GM23338 (cell line): ENCODE results near the gene DOCK4. TPM values are rescaled to one million over a fixed set of nuclear protein-coding genes. Genes with fewer than 3 reads are reported as not detected.

ENCODE experiments used
- ATAC-seq: fragments of 200-7000 bp; cut with Tn5 transposase; 3 replicates; pipeline ENCODE4 v1.9.1; 2020
- DNase-seq: peaks from one replicate; pipeline ENCODE4 v3.0.0-alpha.2; 2015; ENCODE audit warnings: low spot score
- H2AFZ ChIP-seq: fragments of 200-600 bp; sonication (generic); 2 replicates; pipeline ENCODE4 v1.8.0; 2016; ENCODE audit warnings: antibody characterized with exemption, mild to moderate bottlenecking, moderate library complexity
- H3F3A ChIP-seq: fragments of 200-600 bp; sonication (generic); replicated peaks from 2 replicates; pipeline ENCODE4 v1.8.0; 2017; ENCODE audit warnings: antibody characterized with exemption, mixed run types, low read depth
- H3K27ac ChIP-seq: fragments of 200-600 bp; sonication (generic); 2 replicates; pipeline ENCODE4 v1.6.1; 2016; ENCODE audit warnings: low read depth
- H3K27me3 ChIP-seq: fragments of 200-600 bp; sonication (generic); 2 replicates; pipeline ENCODE4 v1.8.0; 2016; ENCODE audit warnings: mild to moderate bottlenecking, mixed run types, moderate library complexity; ENCODE audit not compliant: insufficient read depth
- H3K36me3 ChIP-seq: fragments of 200-600 bp; sonication (generic); 2 replicates; pipeline ENCODE4 v1.8.0; 2016; ENCODE audit warnings: mild to moderate bottlenecking; ENCODE audit not compliant: insufficient read depth
- H3K4me1 ChIP-seq: fragments of 200-600 bp; sonication (generic); 2 replicates; pipeline ENCODE4 v1.8.0; 2016; ENCODE audit warnings: mild to moderate bottlenecking, moderate library complexity; ENCODE audit not compliant: insufficient read depth
- H3K4me2 ChIP-seq: fragments of 200-600 bp; sonication (generic); 2 replicates; pipeline ENCODE4 v1.7.1; 2017; ENCODE audit warnings: mixed run types
- H3K4me3 ChIP-seq: fragments of 200-600 bp; sonication (generic); 2 replicates; pipeline ENCODE4 v1.6.1; 2016; ENCODE audit warnings: mixed run types
- H3K79me2 ChIP-seq: fragments of 200-600 bp; sonication (generic); replicated peaks from 2 replicates; pipeline ENCODE4 v1.8.0; 2017; ENCODE audit warnings: mild to moderate bottlenecking; ENCODE audit not compliant: insufficient read depth
- H3K9me2 ChIP-seq: fragments of 200-600 bp; sonication (generic); 2 replicates; pipeline ENCODE4 v1.8.0; 2017; ENCODE audit not compliant: insufficient read depth
- H4K20me1 ChIP-seq: fragments of 200-600 bp; sonication (generic); replicated peaks from 2 replicates; pipeline ENCODE4 v1.8.0; 2017; ENCODE audit warnings: mild to moderate bottlenecking; ENCODE audit not compliant: insufficient read depth
- H3K27ac Mint-ChIP-seq: 2 replicates; pipeline ENCODE4 v1.8.0; 2020; ENCODE audit warnings: inconsistent platforms, mild to moderate bottlenecking, moderate library complexity, mixed read lengths
- H3K27me3 Mint-ChIP-seq: 3 replicates; pipeline ENCODE4 v1.8.0; 2022; ENCODE audit warnings: low read depth, mild to moderate bottlenecking, moderate library complexity, mixed read lengths, inconsistent platforms; ENCODE audit not compliant: insufficient read depth, poor library complexity
- H3K36me3 Mint-ChIP-seq: 3 replicates; pipeline ENCODE4 v1.8.0; 2021; ENCODE audit warnings: low read depth, mild to moderate bottlenecking, inconsistent platforms, moderate library complexity, mixed read lengths
- H3K4me1 Mint-ChIP-seq: 3 replicates; pipeline ENCODE4 v1.8.0; 2020; ENCODE audit warnings: mild to moderate bottlenecking, inconsistent platforms, mixed read lengths
- H3K4me3 Mint-ChIP-seq: 3 replicates; pipeline ENCODE4 v1.8.0; 2021; ENCODE audit warnings: moderate library complexity, mild to moderate bottlenecking, inconsistent platforms, mixed read lengths
- H3K9me3 Mint-ChIP-seq: 3 replicates; pipeline ENCODE4 v1.8.0; 2020; ENCODE audit warnings: moderate library complexity, mild to moderate bottlenecking, inconsistent platforms, mixed read lengths
- CREB1 ChIP-seq: fragments of 250-450 bp; sonication (Bioruptor Pico); IDR thresholded peaks from 2 replicates; pipeline ENCODE4 v1.5.0; 2020; ENCODE audit warnings: low read depth, mild to moderate bottlenecking, moderate library complexity
- EZH2 ChIP-seq: fragments of 200-600 bp; sonication (generic); IDR thresholded peaks from one replicate; pipeline ENCODE4 v1.8.0; 2017; ENCODE audit warnings: antibody characterized with exemption, mild to moderate bottlenecking, low read depth; ENCODE audit not compliant: unreplicated experiment
- EZH2phosphoT487 ChIP-seq: fragments of 200-600 bp; sonication (generic); IDR thresholded peaks from one replicate; pipeline ENCODE4 v1.8.1; 2018; ENCODE audit warnings: antibody characterized with exemption; ENCODE audit not compliant: unreplicated experiment
- JUNB ChIP-seq: IDR thresholded peaks from one replicate; pipeline ENCODE4 v1.6.1; 2016; ENCODE audit warnings: antibody characterized with exemption; ENCODE audit not compliant: unreplicated experiment
- NANOG ChIP-seq: IDR thresholded peaks from 2 replicates; pipeline ENCODE4 v1.6.1; 2016; ENCODE audit warnings: antibody characterized with exemption, borderline replicate concordance
- POLR2AphosphoS5 ChIP-seq: IDR thresholded peaks from 2 replicates; pipeline ENCODE4 v1.6.1; 2016; ENCODE audit warnings: antibody characterized with exemption, low read depth
- STAT1 ChIP-seq: IDR thresholded peaks from one replicate; pipeline ENCODE4 v1.6.1; 2016; ENCODE audit warnings: antibody characterized with exemption; ENCODE audit not compliant: unreplicated experiment
- ZNF114 ChIP-seq: fragments of 250-450 bp; sonication (Bioruptor Pico); IDR thresholded peaks from 2 replicates; pipeline ENCODE4 v1.5.0; 2020; ENCODE audit warnings: mild to moderate bottlenecking, moderate library complexity
- polyA plus RNA-seq: library from polyadenylated mRNA; unstranded; fragments of >200 nt; fragmentation: Nextera tagmentation; extraction: Ambion mirVana; gene quantifications from 2 replicates; pipeline ENCODE4 v1.2.1, GENCODE V29; 2016
- total RNA-seq: library from RNA; depleted of rRNA; stranded (reverse); fragments of >200 nt; shearing (Covaris generic); gene quantifications from 2 replicates; pipeline ENCODE4 v1.2.3, GENCODE V29; 2014
- TF ChIP-seq, protein P1 (sequence below): IDR thresholded peaks from 2 replicates; pipeline ENCODE4 v1.6.1; 2016; ENCODE audit warnings: antibody characterized with exemption
- TF ChIP-seq, protein P2 (sequence below), 2 experiments: fragments of 200-600 bp in 1 of 2; sonication (generic) in 1 of 2; conservative IDR thresholded peaks; 2 replicates each; pipeline versions ENCODE4 v1.5.1 to v1.6.1; 2016 to 2017; ENCODE audit warnings: antibody characterized with exemption in 2 of 2, low read depth in 2 of 2, mild to moderate bottlenecking in 2 of 2, moderate library complexity in 1 of 2
- TF ChIP-seq, protein P3 (sequence below): fragments of 250-450 bp; sonication (Bioruptor Pico); IDR thresholded peaks from 2 replicates; pipeline ENCODE4 v1.5.0; 2020; ENCODE audit warnings: mild to moderate bottlenecking, moderate library complexity

Gene DOCK4
- total and polyA plus RNA-seq, 2 experiments from 2014 or later: 6.3 to 33.8 TPM

DNA sequence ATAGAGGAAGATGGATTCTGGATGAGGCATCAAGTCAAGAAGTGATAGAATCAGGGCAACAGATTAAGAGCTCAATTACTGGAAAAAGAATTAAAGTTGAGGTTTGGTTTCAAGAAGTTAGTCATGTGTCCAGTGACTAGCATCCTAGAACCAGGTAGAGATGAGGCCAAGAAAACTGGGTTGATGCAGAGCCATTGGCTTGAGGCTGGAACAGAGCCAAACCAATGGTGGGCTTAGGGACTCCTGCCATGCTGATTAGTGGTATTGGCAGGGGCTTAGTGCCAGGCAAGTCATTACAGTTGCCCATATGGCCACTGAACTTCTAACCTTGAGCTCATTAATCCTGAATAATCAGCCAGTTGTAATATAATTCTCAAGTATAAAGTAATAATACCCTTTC, 18.8 kb upstream of the DOCK4 start:
- H3K9me3 Mint-ChIP-seq: no peaks in the 10 kb centered on the region; the same call in 2 of the 3 replicates
- ATAC-seq (no peak), DNase-seq (no peak)
- Histone ChIP-seq H3K79me2 (peaks cover 94% of the 10 kb centered on the region), H3K4me2 (no peak overlapping the region), H3K27me3 (no peaks in the 10 kb centered on the region), H3F3A (no peaks in the 10 kb centered on the region), H3K36me3 (no peaks in the 10 kb centered on the region), H3K27ac (no peak overlapping the region), H3K9me2 (0 out of 2 replicates have a peak, but pooled peaks cover 4% of the 10 kb centered on the region), H2AFZ (no peak overlapping the region), H3K4me1 (peaks cover 28% of the 10 kb centered on the region), H4K20me1 (0 out of 2 replicates have a peak, but pooled peaks cover 5% of the 10 kb centered on the region), H3K4me3 (no peak overlapping the region)
- H3K27ac Mint-ChIP-seq: no peak overlapping the region
- H3K36me3 Mint-ChIP-seq: peaks cover 6% of the 10 kb centered on the region
- peaks cover 4% of the 10 kb centered on the region for H3K27me3 Mint-ChIP-seq
- TF ChIP-seq, protein P1, sequence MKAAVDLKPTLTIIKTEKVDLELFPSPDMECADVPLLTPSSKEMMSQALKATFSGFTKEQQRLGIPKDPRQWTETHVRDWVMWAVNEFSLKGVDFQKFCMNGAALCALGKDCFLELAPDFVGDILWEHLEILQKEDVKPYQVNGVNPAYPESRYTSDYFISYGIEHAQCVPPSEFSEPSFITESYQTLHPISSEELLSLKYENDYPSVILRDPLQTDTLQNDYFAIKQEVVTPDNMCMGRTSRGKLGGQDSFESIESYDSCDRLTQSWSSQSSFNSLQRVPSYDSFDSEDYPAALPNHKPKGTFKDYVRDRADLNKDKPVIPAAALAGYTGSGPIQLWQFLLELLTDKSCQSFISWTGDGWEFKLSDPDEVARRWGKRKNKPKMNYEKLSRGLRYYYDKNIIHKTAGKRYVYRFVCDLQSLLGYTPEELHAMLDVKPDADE: no peak
- H3K4me1 Mint-ChIP-seq: peaks cover 34% of the 10 kb centered on the region
- H3K4me3 Mint-ChIP-seq: no peak overlapping the region

DNA sequence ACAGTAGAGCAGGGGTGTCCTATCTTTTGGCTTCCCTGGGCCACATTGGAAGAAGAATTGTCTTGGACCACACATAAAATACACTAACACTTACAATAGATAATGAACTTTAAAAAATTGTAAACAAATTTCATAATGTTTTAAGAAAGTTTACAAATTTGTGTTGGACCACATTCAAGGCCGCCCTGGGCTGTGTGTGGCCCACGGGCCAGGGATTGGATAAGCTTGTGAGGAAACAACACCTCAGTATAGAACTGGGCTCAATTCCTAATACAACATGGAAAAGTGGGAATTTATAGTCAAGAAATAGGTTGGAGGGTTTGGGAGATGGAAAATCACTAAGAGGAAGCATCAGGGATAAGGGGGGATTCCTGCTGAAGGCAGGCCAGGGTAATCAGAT, 18.0 kb upstream of the DOCK4 start:
- Mint-ChIP-seq H3K27ac (no peak overlapping the region), H3K4me3 (no peak overlapping the region; the same call in 2 of the 3 replicates), H3K36me3 (peaks cover 6% of the 10 kb centered on the region), H3K27me3 (peaks cover 4% of the 10 kb centered on the region), H3K9me3 (no peaks in the 10 kb centered on the region; the same call in 2 of the 3 replicates), H3K4me1 (peaks cover 30% of the 10 kb centered on the region)
- Histone ChIP-seq H3K36me3 (no peaks in the 10 kb centered on the region), H3K27ac (0 out of 2 replicates have a peak overlapping the region, but pooled peaks have one; percentile 20), H3K4me1 (peaks cover 28% of the 10 kb centered on the region), H2AFZ (no peak overlapping the region), H3F3A (no peaks in the 10 kb centered on the region), H3K4me2 (no peak overlapping the region), H4K20me1 (no peaks in the 10 kb centered on the region; the same call in 1 of the 2 replicates), H3K27me3 (no peaks in the 10 kb centered on the region), H3K79me2 (peaks cover 94% of the 10 kb centered on the region), H3K9me2 (0 out of 2 replicates have a peak, but pooled peaks cover 4% of the 10 kb centered on the region), H3K4me3 (no peak overlapping the region)
- DNase-seq (no peak), ATAC-seq (no peak)
- TF ChIP-seq JUNB (no peak), EZH2 (no peak), ZNF114 (CRISPR knock-in tag) (no peak), STAT1 (no peak), EZH2phosphoT487 (no peak), CREB1 (CRISPR knock-in tag) (no peak), POLR2AphosphoS5 (no peak), NANOG (no peak)
- TF ChIP-seq, protein P2, sequence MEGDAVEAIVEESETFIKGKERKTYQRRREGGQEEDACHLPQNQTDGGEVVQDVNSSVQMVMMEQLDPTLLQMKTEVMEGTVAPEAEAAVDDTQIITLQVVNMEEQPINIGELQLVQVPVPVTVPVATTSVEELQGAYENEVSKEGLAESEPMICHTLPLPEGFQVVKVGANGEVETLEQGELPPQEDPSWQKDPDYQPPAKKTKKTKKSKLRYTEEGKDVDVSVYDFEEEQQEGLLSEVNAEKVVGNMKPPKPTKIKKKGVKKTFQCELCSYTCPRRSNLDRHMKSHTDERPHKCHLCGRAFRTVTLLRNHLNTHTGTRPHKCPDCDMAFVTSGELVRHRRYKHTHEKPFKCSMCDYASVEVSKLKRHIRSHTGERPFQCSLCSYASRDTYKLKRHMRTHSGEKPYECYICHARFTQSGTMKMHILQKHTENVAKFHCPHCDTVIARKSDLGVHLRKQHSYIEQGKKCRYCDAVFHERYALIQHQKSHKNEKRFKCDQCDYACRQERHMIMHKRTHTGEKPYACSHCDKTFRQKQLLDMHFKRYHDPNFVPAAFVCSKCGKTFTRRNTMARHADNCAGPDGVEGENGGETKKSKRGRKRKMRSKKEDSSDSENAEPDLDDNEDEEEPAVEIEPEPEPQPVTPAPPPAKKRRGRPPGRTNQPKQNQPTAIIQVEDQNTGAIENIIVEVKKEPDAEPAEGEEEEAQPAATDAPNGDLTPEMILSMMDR (conservative IDR thresholded peaks at IDR 0.05; ENCODE audit: low read depth in 2 of 2): no peak
- TF ChIP-seq, protein P3, sequence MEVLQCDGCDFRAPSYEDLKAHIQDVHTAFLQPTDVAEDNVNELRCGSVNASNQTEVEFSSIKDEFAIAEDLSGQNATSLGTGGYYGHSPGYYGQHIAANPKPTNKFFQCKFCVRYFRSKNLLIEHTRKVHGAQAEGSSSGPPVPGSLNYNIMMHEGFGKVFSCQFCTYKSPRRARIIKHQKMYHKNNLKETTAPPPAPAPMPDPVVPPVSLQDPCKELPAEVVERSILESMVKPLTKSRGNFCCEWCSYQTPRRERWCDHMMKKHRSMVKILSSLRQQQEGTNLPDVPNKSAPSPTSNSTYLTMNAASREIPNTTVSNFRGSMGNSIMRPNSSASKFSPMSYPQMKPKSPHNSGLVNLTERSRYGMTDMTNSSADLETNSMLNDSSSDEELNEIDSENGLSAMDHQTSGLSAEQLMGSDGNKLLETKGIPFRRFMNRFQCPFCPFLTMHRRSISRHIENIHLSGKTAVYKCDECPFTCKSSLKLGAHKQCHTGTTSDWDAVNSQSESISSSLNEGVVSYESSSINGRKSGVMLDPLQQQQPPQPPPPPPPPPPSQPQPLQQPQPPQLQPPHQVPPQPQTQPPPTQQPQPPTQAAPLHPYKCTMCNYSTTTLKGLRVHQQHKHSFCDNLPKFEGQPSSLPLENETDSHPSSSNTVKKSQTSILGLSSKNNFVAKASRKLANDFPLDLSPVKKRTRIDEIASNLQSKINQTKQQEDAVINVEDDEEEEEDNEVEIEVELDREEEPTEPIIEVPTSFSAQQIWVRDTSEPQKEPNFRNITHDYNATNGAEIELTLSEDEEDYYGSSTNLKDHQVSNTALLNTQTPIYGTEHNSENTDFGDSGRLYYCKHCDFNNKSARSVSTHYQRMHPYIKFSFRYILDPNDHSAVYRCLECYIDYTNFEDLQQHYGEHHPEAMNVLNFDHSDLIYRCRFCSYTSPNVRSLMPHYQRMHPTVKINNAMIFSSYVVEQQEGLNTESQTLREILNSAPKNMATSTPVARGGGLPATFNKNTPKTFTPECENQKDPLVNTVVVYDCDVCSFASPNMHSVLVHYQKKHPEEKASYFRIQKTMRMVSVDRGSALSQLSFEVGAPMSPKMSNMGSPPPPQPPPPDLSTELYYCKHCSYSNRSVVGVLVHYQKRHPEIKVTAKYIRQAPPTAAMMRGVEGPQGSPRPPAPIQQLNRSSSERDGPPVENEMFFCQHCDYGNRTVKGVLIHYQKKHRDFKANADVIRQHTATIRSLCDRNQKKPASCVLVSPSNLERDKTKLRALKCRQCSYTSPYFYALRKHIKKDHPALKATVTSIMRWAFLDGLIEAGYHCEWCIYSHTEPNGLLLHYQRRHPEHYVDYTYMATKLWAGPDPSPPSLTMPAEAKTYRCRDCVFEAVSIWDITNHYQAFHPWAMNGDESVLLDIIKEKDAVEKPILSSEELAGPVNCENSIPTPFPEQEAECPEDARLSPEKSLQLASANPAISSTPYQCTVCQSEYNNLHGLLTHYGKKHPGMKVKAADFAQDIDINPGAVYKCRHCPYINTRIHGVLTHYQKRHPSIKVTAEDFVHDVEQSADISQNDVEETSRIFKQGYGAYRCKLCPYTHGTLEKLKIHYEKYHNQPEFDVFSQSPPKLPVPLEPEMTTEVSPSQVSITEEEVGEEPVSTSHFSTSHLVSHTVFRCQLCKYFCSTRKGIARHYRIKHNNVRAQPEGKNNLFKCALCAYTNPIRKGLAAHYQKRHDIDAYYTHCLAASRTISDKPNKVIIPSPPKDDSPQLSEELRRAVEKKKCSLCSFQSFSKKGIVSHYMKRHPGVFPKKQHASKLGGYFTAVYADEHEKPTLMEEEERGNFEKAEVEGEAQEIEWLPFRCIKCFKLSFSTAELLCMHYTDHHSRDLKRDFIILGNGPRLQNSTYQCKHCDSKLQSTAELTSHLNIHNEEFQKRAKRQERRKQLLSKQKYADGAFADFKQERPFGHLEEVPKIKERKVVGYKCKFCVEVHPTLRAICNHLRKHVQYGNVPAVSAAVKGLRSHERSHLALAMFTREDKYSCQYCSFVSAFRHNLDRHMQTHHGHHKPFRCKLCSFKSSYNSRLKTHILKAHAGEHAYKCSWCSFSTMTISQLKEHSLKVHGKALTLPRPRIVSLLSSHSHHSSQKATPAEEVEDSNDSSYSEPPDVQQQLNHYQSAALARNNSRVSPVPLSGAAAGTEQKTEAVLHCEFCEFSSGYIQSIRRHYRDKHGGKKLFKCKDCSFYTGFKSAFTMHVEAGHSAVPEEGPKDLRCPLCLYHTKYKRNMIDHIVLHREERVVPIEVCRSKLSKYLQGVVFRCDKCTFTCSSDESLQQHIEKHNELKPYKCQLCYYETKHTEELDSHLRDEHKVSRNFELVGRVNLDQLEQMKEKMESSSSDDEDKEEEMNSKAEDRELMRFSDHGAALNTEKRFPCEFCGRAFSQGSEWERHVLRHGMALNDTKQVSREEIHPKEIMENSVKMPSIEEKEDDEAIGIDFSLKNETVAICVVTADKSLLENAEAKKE (CRISPR knock-in tag): no peak
